Adrenal gland (tissue), 12 donors: ENCODE results near the gene TTLL1. TPM values are rescaled to one million over a fixed set of nuclear protein-coding genes. Genes with fewer than 3 reads are reported as not detected.

Experiments
- DNase-seq, 7 donors: peaks; one replicate each; pipeline ENCODE4 v3.0.0-alpha.2; 2019 to 2020
- H3K27ac ChIP-seq, 5 donors: fragments of 200-600 bp; sonication (generic) in 4 of 5; 1 replicate in 3 of 5; 2 replicates in 2 of 5; pipeline versions ENCODE4 v1.5.1 to v1.8.0; 2016 to 2020; ENCODE audit warnings: mild to moderate bottlenecking in 1 of 5
- H3K27me3 ChIP-seq: fragments of 200-600 bp; 2 replicates; pipeline ENCODE4 v1.8.0; 2021
- H3K36me3 ChIP-seq, 2 donors: fragments of 200-600 bp; replicated peaks in 1 of 2; 1 replicate in 1 of 2; 2 replicates in 1 of 2; pipeline versions ENCODE4 v1.5.1 to v1.8.0; 2018 to 2022
- H3K4me1 ChIP-seq, 2 donors: fragments of 200-600 bp; replicated peaks in 1 of 2; 1 replicate in 1 of 2; 2 replicates in 1 of 2; pipeline versions ENCODE4 v1.5.1 to v1.8.0; 2018 to 2021
- H3K4me3 ChIP-seq, 4 donors: fragments of 200-600 bp; sonication (generic) in 3 of 4; one replicate each; pipeline ENCODE4 v1.5.1; 2016 to 2018
- H3K9me3 ChIP-seq, 3 donors: fragments of 200-600 bp; sonication (generic) in 1 of 3; replicated peaks in 1 of 3; 1 replicate in 2 of 3; 2 replicates in 1 of 3; pipeline versions ENCODE4 v1.5.1 to v1.8.0; 2016 to 2021
- POLR2A ChIP-seq, 2 donors: fragments of 450-650 bp; IDR thresholded peaks; one replicate each; pipeline ENCODE4 v1.6.1; 2017; ENCODE audit warnings: antibody characterized with exemption in 2 of 2, mild to moderate bottlenecking in 2 of 2, moderate library complexity in 1 of 2
- WGBS, 4 donors: extraction: QIAGEN DNeasy Blood & Tissue Kit in 2 of 4; methylation state at CpG; one replicate each; pipeline versions ENCODE4 v1.1.5 to v1.1.7; 2013 to 2017; 5-methylcytosine and 5-hydroxymethylcytosine counted together
- intact Hi-C, 2 donors: fragments of 100-400 bp; cut with DNase I; formaldehyde crosslinking; loops; one replicate each; pipeline versions ENCODE4 v1.14.1 to v1.15.0; 2022 to 2023
- polyA plus RNA-seq, 3 donors: library from polyadenylated mRNA; stranded (reverse); fragments of 200-250 nt in 2 of 3; fragments of 350-450 nt in 1 of 3; fragmentation: Illumina TruSeq in 1 of 3; extraction: RNeasy Lipid Tissue Mini Kit (QIAGEN cat#74804) in 1 of 3; gene quantifications; one replicate each; pipeline ENCODE4 v1.2.3, GENCODE V29; 2013 to 2014
- total RNA-seq, 9 donors: library from RNA; depleted of rRNA in 4 of 9; stranded (reverse); fragments of >200 nt in 4 of 9; fragments of 120-200 nt in 1 of 9; fragmentation: NEBNext Ultra II Directional in 1 of 9; extraction: Animal tissue kit (Norgen Biotek cat#: 25700) in 1 of 9; gene quantifications; one replicate each; pipeline versions ENCODE4 v1.1.0 to v1.2.4, GENCODE V29; 2013 to 2023
- TF ChIP-seq, protein P1 (sequence below), 6 experiments: fragments of 450-650 bp in 4 of 6; fragments of 200-600 bp in 2 of 6; sonication (generic) in 1 of 6; IDR thresholded peaks; 1 replicate in 5 of 6; 2 replicates in 1 of 6; pipeline versions ENCODE4 v1.5.1 to v1.8.0; 2016 to 2021; ENCODE audit warnings: antibody characterized with exemption in 6 of 6, mild to moderate bottlenecking in 2 of 6, moderate library complexity in 1 of 6
- donor health status: healthy with polysubstance abuse.
- donor health status: Bipolar disorder and iron deficiency.
- donor health status: DM: yes; HTN: yes; CAD: no.
- donor health status: DM: no; HTN: no; CAD: no.
- donor health status: DM: no; HTN: no; CAD: no.
- donor health status: DM: yes; HTN: yes; CAD: no.

TTLL1 gene
- total and polyA plus RNA-seq, 12 donors = 5.0 to 14.1 (median 8.3) TPM

DNA sequence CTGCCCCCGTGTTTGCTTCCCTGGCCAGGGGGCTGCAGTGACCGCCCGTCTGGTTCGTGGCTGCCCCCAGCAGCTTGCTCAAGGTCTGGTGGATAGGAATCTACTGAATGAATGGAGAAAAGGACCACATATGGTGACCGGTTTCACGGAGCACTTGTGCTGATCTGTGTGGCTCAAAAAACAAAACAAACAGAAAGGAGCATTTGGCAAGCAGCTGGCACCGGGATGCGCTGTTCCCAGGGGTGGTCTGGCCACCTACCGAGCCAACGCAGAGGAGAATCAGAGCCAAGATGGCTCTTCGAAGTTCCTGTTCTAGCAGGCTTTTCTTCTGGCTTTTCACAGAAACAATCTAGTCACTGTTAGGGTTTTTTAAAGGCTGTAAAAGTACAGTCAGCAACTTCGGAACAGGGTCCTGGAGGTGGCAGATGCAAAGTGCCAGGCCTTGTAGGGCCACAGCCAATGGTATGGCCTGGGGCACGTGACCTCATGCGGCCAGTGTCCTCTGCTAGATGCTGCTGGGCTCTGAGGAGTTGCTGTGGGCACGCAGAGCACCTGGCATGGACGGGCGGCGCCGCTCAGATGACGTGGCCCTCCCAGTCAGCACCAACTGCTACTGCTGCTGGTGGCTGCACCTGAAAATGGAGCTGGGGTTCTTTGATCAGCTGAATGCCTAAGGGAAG lies 47.0 kb downstream of the TTLL1 start:
- intact Hi-C loops = loop anchor here in 1 of 2 donors (5.0 kb wide), 1 partner anchor 40 kb away; no protein-coding TSS in a partner anchor
- no peak for DNase-seq
- Histone ChIP-seq H3K27ac (no peak overlapping the region), H3K36me3 (no peaks in the 10 kb centered on the region), H3K4me1 (no peaks in the 10 kb centered on the region), H3K9me3 (no peaks in the 10 kb centered on the region), H3K4me3 (no peak overlapping the region), H3K27me3 (no peaks in the 10 kb centered on the region)
- TF ChIP-seq, protein P1, sequence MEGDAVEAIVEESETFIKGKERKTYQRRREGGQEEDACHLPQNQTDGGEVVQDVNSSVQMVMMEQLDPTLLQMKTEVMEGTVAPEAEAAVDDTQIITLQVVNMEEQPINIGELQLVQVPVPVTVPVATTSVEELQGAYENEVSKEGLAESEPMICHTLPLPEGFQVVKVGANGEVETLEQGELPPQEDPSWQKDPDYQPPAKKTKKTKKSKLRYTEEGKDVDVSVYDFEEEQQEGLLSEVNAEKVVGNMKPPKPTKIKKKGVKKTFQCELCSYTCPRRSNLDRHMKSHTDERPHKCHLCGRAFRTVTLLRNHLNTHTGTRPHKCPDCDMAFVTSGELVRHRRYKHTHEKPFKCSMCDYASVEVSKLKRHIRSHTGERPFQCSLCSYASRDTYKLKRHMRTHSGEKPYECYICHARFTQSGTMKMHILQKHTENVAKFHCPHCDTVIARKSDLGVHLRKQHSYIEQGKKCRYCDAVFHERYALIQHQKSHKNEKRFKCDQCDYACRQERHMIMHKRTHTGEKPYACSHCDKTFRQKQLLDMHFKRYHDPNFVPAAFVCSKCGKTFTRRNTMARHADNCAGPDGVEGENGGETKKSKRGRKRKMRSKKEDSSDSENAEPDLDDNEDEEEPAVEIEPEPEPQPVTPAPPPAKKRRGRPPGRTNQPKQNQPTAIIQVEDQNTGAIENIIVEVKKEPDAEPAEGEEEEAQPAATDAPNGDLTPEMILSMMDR (IDR thresholded peaks at IDR 0.05) = no peak
- TF ChIP-seq POLR2A (IDR thresholded peaks at IDR 0.05) = no peak
- 84 to 91% (median 90%) methylated on average over 12 to 20 of the region's 20 CpGs for WGBS, 4 donors

DNA sequence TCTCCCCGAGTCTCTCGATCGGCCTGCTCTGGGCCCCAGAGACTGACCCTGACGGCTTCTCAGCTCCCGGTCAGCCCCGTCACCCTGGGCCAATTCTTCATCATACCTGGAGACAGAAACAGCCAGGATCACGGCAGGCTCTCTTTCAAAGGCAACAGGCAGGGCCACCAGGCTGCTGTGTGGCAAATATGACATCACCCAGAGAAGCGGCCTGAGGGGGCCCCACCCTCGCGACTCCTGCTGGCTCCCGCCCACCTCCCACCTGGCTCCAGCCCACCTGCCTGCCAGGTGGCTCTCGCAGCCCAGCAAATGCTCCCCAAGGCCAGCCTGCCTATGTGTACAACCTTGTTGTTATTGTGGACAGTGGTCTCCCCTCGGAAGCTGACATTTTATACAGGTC lies 49.4 kb downstream of the TTLL1 start:
- 84 to 92% (median 87%) methylated on average over 6 to 13 of the region's 13 CpGs for WGBS, 4 donors
- intact Hi-C loops = loop anchor here (5.0 to 10.0 kb wide), 2 partner anchors 43 to 65 kb away; no protein-coding TSS in a partner anchor
- Histone ChIP-seq H3K4me1 (no peaks in the 10 kb centered on the region), H3K9me3 (no peaks in the 10 kb centered on the region), H3K4me3 (no peak overlapping the region), H3K27ac (no peak overlapping the region), H3K27me3 (no peaks in the 10 kb centered on the region), H3K36me3 (no peaks in the 10 kb centered on the region)
- DNase-seq = no peak
- no peak for TF ChIP-seq POLR2A (IDR thresholded peaks at IDR 0.05)
- TF ChIP-seq, protein P1 (IDR thresholded peaks at IDR 0.05) = no peak

DNA sequence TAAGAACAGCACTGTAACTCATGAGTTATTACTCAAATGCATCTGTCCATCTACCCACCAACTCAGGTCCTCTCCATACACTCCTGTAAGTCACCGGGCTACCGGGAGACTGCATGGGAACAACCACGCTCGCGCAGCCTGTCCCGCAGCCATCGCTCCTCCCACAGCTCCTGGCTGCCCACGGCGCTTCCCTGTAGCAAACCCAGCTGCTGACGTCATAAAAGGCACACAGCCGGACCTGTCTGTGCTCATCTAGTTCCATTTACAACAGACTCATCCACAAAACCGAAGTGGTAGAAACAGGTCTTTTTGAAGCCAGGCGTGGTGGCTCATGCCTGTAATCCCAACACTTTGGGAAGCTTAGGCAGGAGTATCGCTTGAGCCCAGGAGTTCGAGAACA lies 50.9 kb downstream of the TTLL1 start:
- intact Hi-C loops = loop anchor here in 1 of 2 donors (10.0 kb wide), 1 partner anchor 64 kb away; no protein-coding TSS in a partner anchor
- Histone ChIP-seq H3K27me3 (no peaks in the 10 kb centered on the region), H3K4me3 (no peak overlapping the region), H3K9me3 (no peaks in the 10 kb centered on the region), H3K4me1 (no peaks in the 10 kb centered on the region), H3K36me3 (no peaks in the 10 kb centered on the region), H3K27ac (no peak overlapping the region)
- TF ChIP-seq POLR2A (IDR thresholded peaks at IDR 0.05) = no peak
- TF ChIP-seq, protein P1 (IDR thresholded peaks at IDR 0.05) = no peak
- WGBS, 4 donors = 87 to 96% (median 93%) methylated on average over 8 to 15 of the region's 15 CpGs
- no peak for DNase-seq

DNA sequence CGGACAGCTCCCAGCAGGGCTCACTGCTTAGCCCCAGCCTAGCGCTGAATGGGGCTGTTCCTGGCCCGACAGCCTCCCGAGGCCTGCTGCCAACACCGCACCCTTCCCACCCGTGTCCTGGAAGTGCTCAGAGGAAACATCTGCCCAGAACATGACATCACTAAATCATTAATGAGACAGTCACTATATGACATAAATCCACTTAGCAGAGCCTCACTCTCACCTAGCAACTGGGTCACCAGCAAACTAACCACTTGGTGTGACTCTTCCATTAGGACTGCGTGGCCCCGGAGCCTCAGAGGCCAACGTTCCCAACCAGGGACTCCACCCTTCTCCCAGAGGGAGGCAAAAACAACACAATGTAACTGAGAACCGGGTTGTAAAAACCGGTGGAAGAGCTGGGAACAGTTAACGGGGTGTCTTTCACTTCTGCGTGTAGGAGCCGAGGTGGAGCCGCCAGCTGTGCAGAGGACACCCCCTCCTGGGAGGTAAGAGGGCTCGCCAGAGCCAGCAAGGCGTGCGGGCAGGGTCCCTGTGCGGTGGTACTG lies 52.8 kb downstream of the TTLL1 start:
- H3K9me3 ChIP-seq = no peaks in the 10 kb centered on the region
- H3K27me3 ChIP-seq = no peaks in the 10 kb centered on the region
- no peaks in the 10 kb centered on the region for H3K4me1 ChIP-seq
- no peaks in the 10 kb centered on the region for H3K36me3 ChIP-seq
- 51 to 75% (median 56%) methylated on average over 16 to 19 of the region's 19 CpGs for WGBS, 4 donors
- no peak for TF ChIP-seq POLR2A (IDR thresholded peaks at IDR 0.05)
- TF ChIP-seq, protein P1 (IDR thresholded peaks at IDR 0.05) = no peak
- no peak overlapping the region for H3K4me3 ChIP-seq
- intact Hi-C loops = loop anchor here in 1 of 2 donors (10.0 kb wide), 1 partner anchor 62 kb away; no protein-coding TSS in a partner anchor
- H3K27ac ChIP-seq = peak overlapping the region in 1 of 5 donors; percentile 55
- DNase-seq = peak in 6 of 7 donors; percentile 39 to 84 (median 51)
